ENCODE results near the gene ACYP2.

The ACYP2 gene

GRCh38 chr2:54161660-54162424 lies 46.4 kb downstream of the ACYP2 start:
- no peak for DNase-seq

GRCh38 chr2:54164106-54164505 lies 48.7 kb downstream of the ACYP2 start:
- DNase-seq = no peak

GRCh38 chr2:54166121-54166773 lies 50.8 kb downstream of the ACYP2 start:
- no peak for DNase-seq

- DNase-seq = no peak
Observed at GRCh38 chr2:54176577-54176976, 61.2 kb downstream of the ACYP2 start.

GRCh38 chr2:54183281-54183680 lies 67.9 kb downstream of the ACYP2 start:
- no peak for DNase-seq

GRCh38 chr2:54183972-54184371 lies 68.6 kb downstream of the ACYP2 start:
- DNase-seq = no peak

GRCh38 chr2:54185105-54185504 lies 69.7 kb downstream of the ACYP2 start:
- no peak for DNase-seq

GRCh38 chr2:54187331-54187730 lies 71.9 kb downstream of the ACYP2 start:
- no peak for DNase-seq

GRCh38 chr2:54189539-54189938 lies 74.1 kb downstream of the ACYP2 start:
- DNase-seq = no peak

- DNase-seq = no peak
Observed at GRCh38 chr2:54191361-54192135, 76.1 kb downstream of the ACYP2 start.

GRCh38 chr2:54194761-54195750 lies 79.6 kb downstream of the ACYP2 start:
- DNase-seq = no peak

GRCh38 chr2:54196646-54197045 lies 81.2 kb downstream of the ACYP2 start:
- DNase-seq = no peak

GRCh38 chr2:54204476-54204875 lies 89.1 kb downstream of the ACYP2 start:
- DNase-seq = no peak

GRCh38 chr2:54206596-54206995 lies 91.2 kb downstream of the ACYP2 start:
- DNase-seq = no peak

- DNase-seq = no peak
Observed at GRCh38 chr2:54207666-54208195, 92.3 kb downstream of the ACYP2 start.

- DNase-seq = no peak
Observed at GRCh38 chr2:54208364-54209240, 93.2 kb downstream of the ACYP2 start.

GRCh38 chr2:54209379-54209778 lies 94.0 kb downstream of the ACYP2 start:
- DNase-seq = no peak

GRCh38 chr2:54212456-54212855 lies 97.0 kb downstream of the ACYP2 start:
- no peak for DNase-seq

GRCh38 chr2:54213082-54213481 lies 97.7 kb downstream of the ACYP2 start:
- no peak for DNase-seq

GRCh38 chr2:54224997-54225396 lies 109.6 kb downstream of the ACYP2 start:
- no peak for DNase-seq

- DNase-seq = no peak
Observed at GRCh38 chr2:54226260-54226659, 110.8 kb downstream of the ACYP2 start.
